Measurements from ENCODE around the gene HIPK1. TPM values are rescaled to one million over a fixed set of nuclear protein-coding genes. Genes with fewer than 3 reads are reported as not detected.

The HIPK1 gene
- total RNA-seq, 2 donors from 2014 or later = 68.9 to 78.9 TPM

DNA sequence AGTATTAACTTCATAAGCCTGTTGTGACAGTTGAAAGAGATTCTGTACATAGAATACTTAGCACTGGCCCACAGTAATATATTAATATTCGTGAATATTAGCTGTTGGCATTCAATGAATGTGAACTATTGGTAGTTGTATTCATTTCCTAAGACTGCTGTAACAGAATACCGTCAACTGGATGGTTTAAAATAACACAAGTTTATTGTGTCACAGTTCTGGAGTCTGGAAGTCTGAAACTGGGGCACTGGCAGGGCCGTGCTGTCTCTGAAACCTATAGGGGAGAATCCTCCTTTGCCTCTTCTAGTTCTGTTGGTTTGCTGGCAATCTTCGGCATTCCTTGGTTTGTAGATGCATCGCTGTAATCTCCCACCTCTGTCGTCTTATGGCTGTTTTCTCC lies 97.7 kb downstream of the HIPK1 start:
- intact Hi-C loops (cut with DNase I) = no loop called here
- no peak for DNase-seq (ENCODE audit: low spot score)

Other genes with a start within 250 kb of the HIPK1 start
- 10 to 100 TPM; 12.0 to 13.2 TPM for gene PHTF1, start 169.8 kb upstream of the HIPK1 start, total RNA-seq
- 10 to 100 TPM; 14.4 to 16.2 TPM for gene RSBN1, start 116.8 kb upstream of the HIPK1 start, total RNA-seq
- gene PTPN22, start 57.6 kb upstream of the HIPK1 start, total RNA-seq = 1 to 10 TPM; 3.9 to 4.6 TPM
- under 1 TPM; 0.32 to 0.57 TPM for gene BCL2L15, start 41.7 kb upstream of the HIPK1 start, total RNA-seq
- 10 to 100 TPM in 1 of 2 donors, 1 to 10 TPM in 1; 8.3 to 20.0 TPM for gene AP4B1, start 24.5 kb upstream of the HIPK1 start, total RNA-seq
- 1 to 10 TPM; 5.3 to 5.5 TPM for gene DCLRE1B, start 24.0 kb upstream of the HIPK1 start, total RNA-seq
- 100 to 1,000 TPM in 1 of 2 donors, 10 to 100 TPM in 1; 43.6 to 109 TPM for gene OLFML3, start 50.1 kb downstream of the HIPK1 start, total RNA-seq
- under 1 TPM in 1 of 2 donors, not detected in 1; 0.10 TPM for gene SYT6, start 224.5 kb downstream of the HIPK1 start, total RNA-seq